HUDEP-2 (cell line): ENCODE measurements around the gene TFDP2.
"Not testable (repeated sequence)": the region's sequence is repeated elsewhere in the genome, so short reads cannot be mapped to it uniquely, and the experiment has no call there.

Source experiments
- DNase-seq, 76 experiments: peaks; one replicate each; lab custom pipeline; 2025; ENCODE audit not compliant: unreplicated experiment in 76 of 76; lab: John Stamatoyannopoulos, UW

Gene TFDP2

GRCh38 chr3:142129516-142130171 lies 19.7 kb downstream of the TFDP2 start:
- no peak for DNase-seq

DNA sequence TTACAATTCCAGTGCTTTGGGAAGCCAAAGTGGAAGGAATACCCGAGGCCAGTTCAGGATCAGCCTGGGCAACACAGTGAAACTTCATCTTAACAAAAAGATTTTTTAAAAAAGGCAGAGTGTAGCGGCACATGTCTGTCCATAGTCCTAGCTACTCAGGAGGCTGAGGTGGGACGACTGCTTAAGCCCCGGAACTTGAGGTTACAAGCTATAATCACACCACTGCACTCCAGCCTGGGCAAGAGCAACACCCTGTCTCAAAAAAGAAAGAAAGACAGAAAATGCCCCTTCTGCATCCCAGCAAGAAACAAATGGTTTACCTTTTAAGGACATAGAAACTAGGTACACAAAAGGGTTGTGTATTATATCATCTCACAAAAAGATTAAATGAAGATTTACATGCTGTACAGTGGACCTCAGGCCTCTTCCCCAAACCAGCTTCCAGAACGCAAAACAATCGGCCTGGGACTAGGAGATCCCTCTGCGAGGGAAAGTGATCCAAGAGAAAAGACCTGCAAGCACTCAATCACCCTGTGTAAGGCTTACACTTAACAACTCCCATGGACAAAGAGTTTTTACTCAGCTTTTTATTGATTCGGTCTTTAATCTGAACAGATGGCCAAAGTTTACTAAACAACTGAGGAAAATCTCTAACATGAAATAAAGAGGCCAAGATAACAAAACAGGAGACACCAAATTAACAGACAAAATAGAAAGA lies 21.2 kb downstream of the TFDP2 start:
- DNase-seq: no peak

DNA sequence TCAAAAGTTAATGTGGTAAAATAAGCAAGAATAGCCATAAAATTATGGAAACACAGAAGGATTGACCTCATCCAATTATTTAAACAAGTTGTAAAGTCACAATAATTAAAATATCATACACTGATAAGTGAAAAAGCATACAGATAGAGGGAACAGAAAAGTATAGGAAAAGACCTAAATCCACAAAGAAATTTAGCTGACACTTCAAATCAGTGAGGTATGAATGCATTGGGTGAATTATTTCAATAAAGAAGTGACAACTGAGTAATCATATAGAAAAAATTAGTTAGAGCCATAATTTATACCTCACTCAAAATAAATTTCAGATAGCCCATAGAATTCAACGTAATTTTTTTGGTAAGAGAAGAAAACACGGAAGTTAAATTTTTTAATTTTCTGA lies 25.1 kb downstream of the TFDP2 start:
- no peak for DNase-seq

DNA sequence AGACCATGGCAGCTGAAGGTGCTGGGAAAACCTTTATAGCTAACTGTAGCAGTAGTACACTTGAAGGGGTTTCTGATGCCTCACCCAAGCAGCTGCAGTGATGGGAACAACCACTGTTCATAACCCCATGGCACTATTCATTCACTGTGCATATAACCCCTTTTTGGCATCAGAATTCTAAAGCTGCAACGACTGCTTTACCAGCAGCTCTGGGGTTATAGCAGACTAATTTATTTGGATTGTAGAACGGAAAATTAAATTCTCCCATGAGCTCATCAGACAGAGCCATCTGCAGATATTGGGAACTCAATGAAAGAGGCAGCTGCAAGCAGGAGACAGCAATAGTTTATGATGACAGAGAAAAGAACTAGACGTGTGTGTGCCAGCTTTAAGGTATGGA lies 28.6 kb downstream of the TFDP2 start:
- no peak for DNase-seq

DNA sequence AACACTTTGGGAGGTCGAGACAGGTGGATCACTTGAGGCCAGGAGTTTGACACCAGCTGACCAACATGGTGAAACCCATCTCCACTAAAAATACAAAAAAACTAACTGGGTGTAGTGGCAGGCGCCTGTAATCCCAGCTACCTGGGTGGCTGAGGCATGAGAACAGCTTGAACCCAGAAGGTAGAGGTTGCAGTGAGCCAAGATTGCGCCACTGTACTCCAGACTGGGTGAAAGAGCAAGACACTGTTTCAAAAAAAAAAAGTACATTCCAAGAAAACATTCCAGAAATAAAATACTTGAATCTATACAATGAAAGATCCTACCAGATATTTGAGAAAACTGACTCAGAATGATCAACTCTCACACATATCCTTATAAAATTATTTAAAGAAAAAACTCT lies 30.4 kb downstream of the TFDP2 start:
- no peak for DNase-seq

DNA sequence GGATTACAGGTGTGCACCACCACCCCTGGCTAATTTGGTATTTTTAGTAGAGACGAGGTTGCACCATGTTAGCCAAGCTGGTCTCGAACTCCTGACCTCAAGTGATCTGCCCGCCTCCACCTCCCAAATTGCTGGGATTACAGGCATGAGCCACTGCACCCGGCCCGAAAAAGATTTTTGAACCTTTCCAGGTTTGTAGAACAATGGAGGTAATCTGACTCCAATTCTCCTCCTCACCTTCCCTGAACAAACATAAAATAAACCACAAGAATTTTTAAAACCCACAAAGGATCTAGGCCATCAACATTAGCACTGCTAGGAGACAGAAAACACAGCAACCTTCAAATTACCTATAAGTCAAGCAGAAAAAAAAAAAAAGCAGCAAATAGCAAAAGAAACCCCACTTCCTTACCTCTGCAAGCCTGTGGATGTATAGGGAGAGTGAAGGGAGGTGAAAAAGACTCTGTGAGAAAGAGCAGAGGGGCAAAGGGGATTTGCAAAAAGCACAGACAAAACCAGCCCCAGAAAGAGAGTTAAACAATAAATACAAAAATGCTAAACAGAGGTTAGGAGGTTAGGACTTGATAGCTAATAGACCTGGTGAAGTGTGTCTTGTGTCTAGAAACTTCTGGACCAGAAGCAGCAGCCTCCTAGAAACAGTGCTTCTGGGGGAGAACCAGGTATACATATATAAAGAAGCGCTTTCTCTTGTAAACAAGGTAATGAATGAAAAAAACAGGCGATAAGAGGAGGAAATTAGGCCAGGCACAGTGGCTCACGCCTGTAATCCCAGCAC lies 32.1 kb downstream of the TFDP2 start:
- DNase-seq: no peak

GRCh38 chr3:142115867-142116668 lies 33.3 kb downstream of the TFDP2 start:
- DNase-seq: no peak

- DNase-seq: no peak
These were observed 36.7 kb downstream of the TFDP2 start for GRCh38 chr3:142112601-142113000.

- no peak for DNase-seq
These were observed 42.8 kb downstream of the TFDP2 start for GRCh38 chr3:142106548-142106947.

GRCh38 chr3:142105991-142106390 lies 43.4 kb downstream of the TFDP2 start:
- no peak for DNase-seq

- no peak for DNase-seq
These were observed 44.6 kb downstream of the TFDP2 start for GRCh38 chr3:142104763-142105162.

- DNase-seq: peak in 7 of 76 experiments; percentile 2 to 34 (median 5)
These were observed 50.4 kb downstream of the TFDP2 start for GRCh38 chr3:142098964-142099363.

GRCh38 chr3:142097099-142097843 lies 52.1 kb downstream of the TFDP2 start:
- DNase-seq: no peak

DNA sequence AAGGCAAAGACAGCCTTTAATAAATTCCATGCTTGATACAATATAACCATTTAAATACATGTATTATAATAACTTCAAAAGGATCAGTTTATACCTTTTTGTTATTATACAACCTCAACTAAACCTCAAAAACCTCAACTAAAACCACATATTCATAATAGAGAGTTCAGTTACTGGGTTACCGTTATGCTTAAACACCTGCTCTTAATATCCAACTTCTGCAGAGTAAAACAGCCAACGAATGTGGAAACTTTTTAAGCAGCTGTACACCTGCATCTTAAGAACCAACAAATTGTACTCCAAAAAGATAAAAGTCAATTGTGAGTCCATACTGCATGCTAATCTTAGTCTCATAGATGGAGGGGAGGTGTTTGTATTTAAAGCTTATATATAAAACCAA lies 53.5 kb downstream of the TFDP2 start:
- DNase-seq: no peak

GRCh38 chr3:142088925-142089324 lies 60.4 kb downstream of the TFDP2 start:
- not testable (repeated sequence) for DNase-seq

GRCh38 chr3:142088522-142088921 lies 60.8 kb downstream of the TFDP2 start:
- DNase-seq: no peak

DNA sequence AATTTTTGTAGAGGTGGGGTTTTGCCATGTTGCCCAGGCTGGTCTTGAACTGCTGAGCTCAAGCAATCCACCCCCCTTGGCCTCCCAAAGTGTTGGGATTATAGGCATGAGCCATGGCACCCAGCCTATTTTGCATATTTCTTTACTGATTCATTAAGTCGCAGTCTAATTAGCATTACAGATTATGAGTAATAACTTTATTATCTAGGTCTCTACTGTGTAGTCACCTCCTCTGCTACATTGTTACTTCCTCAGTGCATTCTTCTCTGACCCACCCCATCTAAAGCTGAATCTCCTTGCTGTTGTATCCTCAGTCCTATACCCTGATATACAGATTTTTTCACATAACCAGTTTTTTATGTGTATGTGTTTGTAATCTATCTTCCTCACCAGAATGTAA lies 61.7 kb downstream of the TFDP2 start:
- DNase-seq: no peak

DNA sequence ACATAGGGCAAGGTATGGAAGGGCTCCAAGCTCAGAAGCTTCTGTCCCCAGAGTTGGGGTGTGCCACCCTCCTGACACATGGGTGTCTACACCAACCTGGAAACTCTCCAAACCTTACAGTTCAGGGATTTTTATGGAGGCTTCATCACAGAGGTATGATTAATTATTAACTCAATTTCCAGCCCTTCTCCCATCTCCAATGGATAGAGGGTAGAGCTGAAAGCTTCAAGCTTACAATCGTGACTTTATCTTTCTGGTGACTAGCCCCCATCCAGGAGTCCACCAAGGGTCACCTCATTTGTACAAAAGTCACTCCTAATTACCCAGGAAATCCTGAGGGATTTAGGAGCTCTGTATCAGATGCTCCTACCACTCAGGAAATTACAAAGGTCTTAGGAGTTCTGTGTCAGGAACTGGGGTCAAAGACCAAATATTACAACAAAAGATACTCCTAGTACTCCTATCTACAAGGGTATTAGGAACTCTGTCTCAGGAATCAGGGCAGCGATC lies 62.7 kb downstream of the TFDP2 start:
- DNase-seq: no peak

GRCh38 chr3:142081178-142081577 lies 68.2 kb downstream of the TFDP2 start:
- no peak for DNase-seq
